ENCODE results near the gene APPL1.

GRCh38 chr3:57192028-57192427 lies 35.5 kb upstream of the APPL1 start:
- TF ChIP-seq CTCF (IDR thresholded peaks at IDR 0.05) = no peak
- no peak for TF ChIP-seq POLR2A (IDR thresholded peaks at IDR 0.05)

Measured in heart left ventricle (tissue), 13 donors.